Measurements from ENCODE around the gene ZNF334.

ZNF334 gene

GRCh38 chr20:46550461-46550860 lies 37.1 kb upstream of the ZNF334 start, which contains the start of gene OCSTAMP:
Gene OCSTAMP (minus strand): TSS chr20:46550654. CDS start chr20:46550560, 94 bp downstream.
- no peak within 1 kb of the TSS for H2AFZ ChIP-seq (ENCODE audit: low read depth)
- no peaks in the 10 kb centered on the region for H3K27me3 ChIP-seq (ENCODE audit: insufficient read depth, low read depth)
- H3K4me1 ChIP-seq (ENCODE audit: low read depth, poor library complexity, severe bottlenecking): peaks cover 53% of the 10 kb centered on the region
- H3K79me2 ChIP-seq (ENCODE audit: insufficient read depth, low read depth): no peaks in the 10 kb centered on the region
- no peak within 1 kb of the TSS for H3K9ac ChIP-seq
- H3K27ac ChIP-seq: no peak within 1 kb of the TSS
- no peaks in the 10 kb centered on the region for H4K20me1 ChIP-seq (ENCODE audit: insufficient read depth)
- H3K4me2 ChIP-seq: no peak within 1 kb of the TSS
- no peaks in the 10 kb centered on the region for H3K36me3 ChIP-seq (ENCODE audit: insufficient read depth)
- no peak for TF ChIP-seq CTCF (conservative IDR thresholded peaks at IDR 0.05; ENCODE audit: low read depth, low read length)
- no peak within 1 kb of the TSS for H3K4me3 ChIP-seq (IDR thresholded peaks at IDR 0.05; ENCODE audit: insufficient read depth, low read depth, low read length)

- no peaks in the 10 kb centered on the region for H3K27me3 ChIP-seq (ENCODE audit: insufficient read depth, low read depth)
- H3K4me1 ChIP-seq (ENCODE audit: low read depth, poor library complexity, severe bottlenecking): peaks cover 55% of the 10 kb centered on the region
- no peak for TF ChIP-seq CTCF (conservative IDR thresholded peaks at IDR 0.05; ENCODE audit: low read depth, low read length)
- no peak overlapping the region for H3K9ac ChIP-seq
- no peaks in the 10 kb centered on the region for H3K36me3 ChIP-seq (ENCODE audit: insufficient read depth)
- H3K79me2 ChIP-seq (ENCODE audit: insufficient read depth, low read depth): no peaks in the 10 kb centered on the region
- no peak overlapping the region for H3K4me2 ChIP-seq
- H3K4me3 ChIP-seq (IDR thresholded peaks at IDR 0.05; ENCODE audit: insufficient read depth, low read depth, low read length): no peak overlapping the region
- H4K20me1 ChIP-seq (ENCODE audit: insufficient read depth): no peaks in the 10 kb centered on the region
- no peak overlapping the region for H2AFZ ChIP-seq (ENCODE audit: low read depth)
- H3K27ac ChIP-seq: no peak overlapping the region
Measured at GRCh38 chr20:46549188-46549972, 36.0 kb upstream of the ZNF334 start.

- Histone ChIP-seq H3K4me2 (no peak overlapping the region), H3K4me1 (ENCODE audit: low read depth, poor library complexity, severe bottlenecking) (peaks cover 50% of the 10 kb centered on the region), H4K20me1 (ENCODE audit: insufficient read depth) (no peaks in the 10 kb centered on the region), H3K79me2 (ENCODE audit: insufficient read depth, low read depth) (no peaks in the 10 kb centered on the region), H2AFZ (ENCODE audit: low read depth) (no peak overlapping the region), H3K27me3 (ENCODE audit: insufficient read depth, low read depth) (no peaks in the 10 kb centered on the region), H3K27ac (no peak overlapping the region), H3K36me3 (ENCODE audit: insufficient read depth) (no peaks in the 10 kb centered on the region), H3K4me3 (IDR thresholded peaks at IDR 0.05; ENCODE audit: insufficient read depth, low read depth, low read length) (no peak overlapping the region), H3K9ac (no peak overlapping the region)
- no peak for TF ChIP-seq CTCF (conservative IDR thresholded peaks at IDR 0.05; ENCODE audit: low read depth, low read length)
Measured at GRCh38 chr20:46548688-46549087, 35.3 kb upstream of the ZNF334 start.

- H3K36me3 ChIP-seq (ENCODE audit: insufficient read depth): no peaks in the 10 kb centered on the region
- H4K20me1 ChIP-seq (ENCODE audit: insufficient read depth): no peaks in the 10 kb centered on the region
- H3K4me2 ChIP-seq: no peak overlapping the region
- H3K27ac ChIP-seq: no peak overlapping the region
- no peaks in the 10 kb centered on the region for H3K79me2 ChIP-seq (ENCODE audit: insufficient read depth, low read depth)
- H2AFZ ChIP-seq (ENCODE audit: low read depth): no peak overlapping the region
- H3K9ac ChIP-seq: no peak overlapping the region
- H3K4me1 ChIP-seq (ENCODE audit: low read depth, poor library complexity, severe bottlenecking): peaks cover 43% of the 10 kb centered on the region
- H3K4me3 ChIP-seq (IDR thresholded peaks at IDR 0.05; ENCODE audit: insufficient read depth, low read depth, low read length): no peak overlapping the region
- no peak for TF ChIP-seq CTCF (conservative IDR thresholded peaks at IDR 0.05; ENCODE audit: low read depth, low read length)
- no peaks in the 10 kb centered on the region for H3K27me3 ChIP-seq (ENCODE audit: insufficient read depth, low read depth)
Measured at GRCh38 chr20:46547995-46548394, 34.6 kb upstream of the ZNF334 start.
